AG09319 (cell line): ENCODE measurements around the gene C3orf85.

Experiments used
- DNase-seq: peaks from one replicate; pipeline ENCODE4 v3.0.0-alpha.2; 2010; ENCODE audit warnings: low read depth; ENCODE audit errors: extremely low read depth
- TF ChIP-seq, protein P1 (sequence below): IDR thresholded peaks from 2 replicates; pipeline ENCODE4 v1.5.1; 2011; ENCODE audit warnings: low read depth, mild to moderate bottlenecking, inconsistent platforms, low read length, moderate library complexity

The C3orf85 gene

DNA sequence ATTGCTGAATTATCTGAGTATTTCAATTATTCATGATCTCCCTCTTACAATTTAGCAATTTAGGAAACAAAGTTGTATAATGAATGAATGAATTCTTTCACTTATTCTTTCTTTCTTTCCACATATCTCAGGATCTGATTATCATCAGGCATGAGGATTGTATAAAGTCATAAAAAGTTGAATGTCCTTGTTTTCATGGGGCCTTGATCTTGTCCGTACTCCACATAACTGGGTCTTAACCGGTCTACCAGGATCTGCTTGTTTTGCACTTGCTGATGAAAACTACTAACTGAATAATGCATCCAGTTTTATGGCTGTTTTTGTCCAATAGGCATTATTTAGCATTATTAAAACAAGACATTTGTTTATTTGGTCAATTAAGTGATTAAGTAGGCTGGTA, 12.6 kb downstream of the C3orf85 start:
- no peak for DNase-seq
- TF ChIP-seq, protein P1, sequence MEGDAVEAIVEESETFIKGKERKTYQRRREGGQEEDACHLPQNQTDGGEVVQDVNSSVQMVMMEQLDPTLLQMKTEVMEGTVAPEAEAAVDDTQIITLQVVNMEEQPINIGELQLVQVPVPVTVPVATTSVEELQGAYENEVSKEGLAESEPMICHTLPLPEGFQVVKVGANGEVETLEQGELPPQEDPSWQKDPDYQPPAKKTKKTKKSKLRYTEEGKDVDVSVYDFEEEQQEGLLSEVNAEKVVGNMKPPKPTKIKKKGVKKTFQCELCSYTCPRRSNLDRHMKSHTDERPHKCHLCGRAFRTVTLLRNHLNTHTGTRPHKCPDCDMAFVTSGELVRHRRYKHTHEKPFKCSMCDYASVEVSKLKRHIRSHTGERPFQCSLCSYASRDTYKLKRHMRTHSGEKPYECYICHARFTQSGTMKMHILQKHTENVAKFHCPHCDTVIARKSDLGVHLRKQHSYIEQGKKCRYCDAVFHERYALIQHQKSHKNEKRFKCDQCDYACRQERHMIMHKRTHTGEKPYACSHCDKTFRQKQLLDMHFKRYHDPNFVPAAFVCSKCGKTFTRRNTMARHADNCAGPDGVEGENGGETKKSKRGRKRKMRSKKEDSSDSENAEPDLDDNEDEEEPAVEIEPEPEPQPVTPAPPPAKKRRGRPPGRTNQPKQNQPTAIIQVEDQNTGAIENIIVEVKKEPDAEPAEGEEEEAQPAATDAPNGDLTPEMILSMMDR, result no peak

GRCh38 chr3:109152320-109152719, 15.8 kb downstream of the C3orf85 start:
- DNase-seq, result no peak
- TF ChIP-seq, protein P1, result no peak

DNA sequence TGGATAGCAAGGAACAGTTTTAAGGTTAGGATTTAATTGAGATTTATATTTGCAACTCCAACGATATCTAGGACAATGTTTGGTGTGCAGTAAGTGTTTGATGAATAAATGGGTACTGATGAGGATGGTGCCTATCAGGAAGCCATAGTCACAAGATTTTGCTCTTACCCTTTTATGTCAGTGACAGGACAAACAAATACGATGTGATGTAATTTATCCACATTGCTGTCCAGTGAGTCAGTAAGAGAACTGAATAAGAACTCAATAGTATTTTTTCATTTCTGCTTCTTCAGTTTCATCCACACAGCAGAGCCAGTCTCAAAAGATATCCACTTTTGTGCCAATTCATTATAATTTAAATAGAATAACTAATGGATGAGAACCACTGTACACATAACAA, 18.5 kb downstream of the C3orf85 start:
- TF ChIP-seq, protein P1, result no peak
- DNase-seq, result no peak

GRCh38 chr3:109155828-109156227, 19.3 kb downstream of the C3orf85 start:
- DNase-seq, result no peak
- TF ChIP-seq, protein P1, result no peak

DNA sequence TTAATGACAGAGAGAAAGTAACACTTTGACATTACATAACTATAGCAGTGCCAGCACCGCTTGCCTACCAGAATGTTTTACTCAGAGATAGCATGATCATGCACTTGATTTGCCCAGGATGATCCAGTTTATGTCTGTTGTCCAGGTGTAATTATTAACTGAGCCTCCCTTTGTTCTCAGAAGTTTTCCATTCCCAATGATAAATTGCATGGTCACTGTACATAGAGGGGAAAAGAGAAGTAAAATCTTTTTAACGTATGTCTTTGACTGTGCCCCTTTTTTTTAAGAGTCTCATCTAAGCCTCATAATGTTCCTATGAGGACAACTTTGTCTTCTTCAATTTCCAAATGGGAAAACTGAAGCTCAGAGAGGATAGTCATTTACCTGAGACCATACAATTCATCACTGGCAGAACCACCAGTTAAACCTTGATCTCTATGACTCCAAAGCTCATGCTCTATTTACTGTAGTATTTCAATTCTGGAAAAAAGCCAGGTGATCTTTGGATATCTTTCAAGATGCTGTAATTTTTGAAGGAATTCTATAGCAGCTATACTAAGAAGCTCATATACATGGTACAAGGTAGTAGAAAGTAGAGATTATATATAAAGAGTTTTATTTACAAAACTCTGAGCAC, 25.1 kb downstream of the C3orf85 start:
- TF ChIP-seq, protein P1, result no peak
- DNase-seq, result no peak

GRCh38 chr3:109165905-109166304, 29.4 kb downstream of the C3orf85 start:
- TF ChIP-seq, protein P1, result no peak
- DNase-seq, result no peak

DNA sequence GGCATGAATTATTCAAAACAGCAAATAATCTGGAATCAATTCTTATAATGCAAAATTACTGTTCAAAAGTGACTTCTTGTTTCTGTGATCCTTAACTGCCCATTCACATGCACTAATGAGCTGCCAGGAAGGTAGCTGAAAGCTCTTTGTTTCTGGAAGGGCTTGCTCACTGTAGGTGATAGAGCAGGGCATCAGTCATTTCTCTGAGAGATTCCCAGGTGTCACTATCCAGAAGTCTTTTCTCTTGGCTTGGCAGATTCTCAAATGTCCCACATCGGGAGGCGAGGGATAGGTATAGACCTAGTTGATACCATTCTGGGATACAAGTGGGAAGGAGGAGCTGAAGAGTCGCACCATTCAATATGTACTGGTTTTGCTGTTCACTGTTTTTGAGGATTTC, 35.0 kb downstream of the C3orf85 start:
- TF ChIP-seq, protein P1, result no peak
- no peak for DNase-seq
